Panc1 (cell line): ENCODE measurements around the gene GPR141. TPM values are rescaled to one million over a fixed set of nuclear protein-coding genes. Genes with fewer than 3 reads are reported as not detected.

Experiments
- ATAC-seq: fragments of 200-7000 bp; cut with Tn5 transposase; 2 replicates; pipeline ENCODE4 v1.9.1; 2020; ENCODE audit warnings: mild to moderate bottlenecking, moderate library complexity
- Bru-seq: library from RNA; stranded (reverse); fragments of 400-500 nt; gene quantifications from one replicate; lab custom pipeline; 2021; lab: Mats Ljungman, UMichigan
- BruChase-seq, 2 experiments: library from RNA; stranded (reverse); fragments of 400-500 nt; gene quantifications; one replicate each; lab custom pipeline; 2021; lab: Mats Ljungman, UMichigan
- BruUV-seq: library from RNA; stranded (reverse); fragments of 400-500 nt; replicated peaks from 2 replicates; lab custom pipeline; 2021; lab: Mats Ljungman, UMichigan
- CTCF ChIA-PET: fragments of 300-600 bp; sonication (Branson Sonifier 250); formaldehyde crosslinking; loops from one replicate; lab custom pipeline; 2022; ENCODE audit warnings: antibody characterized with exemption; lab: Charles Lee
- POLR2A ChIA-PET: fragments of 300-600 bp; sonication (Branson Sonifier 250); formaldehyde crosslinking; loops from one replicate; lab custom pipeline; 2022; ENCODE audit warnings: antibody characterized with exemption; lab: Charles Lee
- DNase-seq: peaks from one replicate; pipeline ENCODE4 v3.0.0-alpha.2; 2010; ENCODE audit warnings: low read depth, low spot score
- H3K27ac ChIP-seq: 2 replicates; pipeline ENCODE4 v1.5.1; 2011; ENCODE audit warnings: mild to moderate bottlenecking, low read length, inconsistent platforms
- H3K27me3 ChIP-seq: fragments of 200-500 bp; sonication (Bioruptor generic); 2 replicates; pipeline ENCODE4 v1.6.0; 2014; ENCODE audit warnings: low read length, inconsistent platforms; ENCODE audit not compliant: control insufficient read depth, insufficient read depth
- H3K36me3 ChIP-seq: fragments of 200-500 bp; sonication (Bioruptor generic); 2 replicates; pipeline ENCODE4 v1.5.1; 2014; ENCODE audit warnings: inconsistent platforms, mild to moderate bottlenecking, low read length, moderate library complexity; ENCODE audit not compliant: control insufficient read depth, insufficient read depth
- H3K4me1 ChIP-seq: 2 replicates; pipeline ENCODE4 v1.5.1; 2011; ENCODE audit warnings: inconsistent platforms, mild to moderate bottlenecking, low read length, moderate library complexity; ENCODE audit not compliant: control insufficient read depth, insufficient read depth
- H3K4me3 ChIP-seq, 2 experiments: 2 replicates each; pipeline ENCODE4 v1.5.1; 2011 to 2012; ENCODE audit warnings: low read depth in 2 of 2, low read length in 2 of 2, mild to moderate bottlenecking in 2 of 2, inconsistent platforms in 1 of 2, moderate library complexity in 1 of 2
- H3K9me3 ChIP-seq: fragments of 200-500 bp; sonication (Bioruptor generic); 2 replicates; pipeline ENCODE4 v1.5.1; 2014; ENCODE audit warnings: low read depth, mild to moderate bottlenecking, inconsistent platforms, low read length, moderate library complexity; ENCODE audit not compliant: control insufficient read depth, insufficient read depth
- CTCF ChIP-seq: fragments of 450-650 bp; IDR thresholded peaks from 2 replicates; pipeline ENCODE4 v1.5.1; 2017; ENCODE audit warnings: mild to moderate bottlenecking
- POLR2AphosphoS5 ChIP-seq: IDR thresholded peaks from 2 replicates; pipeline ENCODE4 v1.6.1; 2012; ENCODE audit warnings: mild to moderate bottlenecking, low read depth, low read length, moderate library complexity
- REST ChIP-seq, 2 experiments: IDR thresholded peaks; 2 replicates each; pipeline ENCODE4 v1.6.1; 2011 to 2012; ENCODE audit warnings: low read depth in 2 of 2, control low read depth in 1 of 2, low read length in 1 of 2, mild to moderate bottlenecking in 1 of 2, moderate library complexity in 1 of 2; ENCODE audit not compliant: insufficient read depth in 1 of 2
- SIN3A ChIP-seq: IDR thresholded peaks from 2 replicates; pipeline ENCODE4 v1.6.1; 2012; ENCODE audit warnings: low read depth, mild to moderate bottlenecking, low read length, moderate library complexity, borderline replicate concordance; ENCODE audit not compliant: insufficient read depth
- TCF7L2 ChIP-seq: IDR thresholded peaks from 2 replicates; pipeline ENCODE4 v1.6.1; 2011; ENCODE audit warnings: mild to moderate bottlenecking, low read depth, low read length, inconsistent platforms
- in situ Hi-C: cut with HindIII; loops from 2 replicates; pipeline ENCODE4 v1.10.0; 2016; ENCODE audit warnings: low sequenced_read_pairs, low pct_unique_long_range_greater_than_20kb
- intact Hi-C: fragments of 100-400 bp; cut with micrococcal nuclease; formaldehyde crosslinking; loops from one replicate; pipeline ENCODE4 v1.10.0; 2022; ENCODE audit not compliant: unreplicated experiment
- long read RNA-seq: library from polyadenylated mRNA; unstranded; transcript quantifications from one replicate; pipeline ENCODE4 v2.0.0, GENCODE V29; 2021; ENCODE audit not compliant: unreplicated experiment
- polyA plus RNA-seq: library from polyadenylated mRNA; unstranded; fragments of >200 nt; gene quantifications from one replicate; pipeline ENCODE4 v1.2.1, GENCODE V29; 2012; ENCODE audit warnings: missing spikeins; ENCODE audit not compliant: insufficient read length
- total RNA-seq: library from RNA; stranded (reverse); gene quantifications from one replicate; pipeline ENCODE4 v1.2.1, GENCODE V29; 2021; ENCODE audit not compliant: unreplicated experiment

Gene GPR141
- total RNA-seq (not detected), Bru-seq, nascent RNA (not detected), BruChase-seq, experiment 1, labeled RNA remaining after a 2-hour chase (not detected), BruChase-seq, experiment 2, labeled RNA remaining after a 6-hour chase (not detected)
- polyA plus RNA-seq, result not detected
- long read RNA-seq, result 0 reads

GRCh38 chr7:37683246-37684120, at the start of gene GPR141:
Gene GPR141, plus strand, starts transcription at chr7:37683766. Its CDS starts 56,628 bp downstream, at chr7:37740394.
- ChIA-PET POLR2A (no interaction called here), CTCF (no interaction called here)
- H3K9me3 ChIP-seq, result no peaks in the 10 kb centered on the region
- ATAC-seq, result no peak
- H3K4me1 ChIP-seq, result no peaks in the 10 kb centered on the region
- intact Hi-C loops, result no loop called here
- no peaks in the 10 kb centered on the region for H3K27me3 ChIP-seq
- TF ChIP-seq TCF7L2, result no peak
- TF ChIP-seq CTCF, result no peak
- TF ChIP-seq REST (IDR thresholded peaks at IDR 0.05; ENCODE audit: insufficient read depth in 1 of 2, low read depth in 2 of 2, low read length in 1 of 2), result no peak
- no peak for TF ChIP-seq POLR2AphosphoS5
- no peak for TF ChIP-seq SIN3A
- no TSS peak for BruUV-seq
- H3K27ac ChIP-seq, result no peak within 1 kb of the TSS
- in situ Hi-C loops, result no loop called here
- H3K36me3 ChIP-seq, result no peaks in the 10 kb centered on the region
- no peak for DNase-seq
- H3K4me3 ChIP-seq, result no peak within 1 kb of the TSS

GRCh38 chr7:37635346-37635745, 48.2 kb upstream of the GPR141 start:
- Histone ChIP-seq H3K27me3 (no peaks in the 10 kb centered on the region), H3K4me1 (no peaks in the 10 kb centered on the region), H3K36me3 (no peaks in the 10 kb centered on the region), H3K27ac (no peak overlapping the region), H3K9me3 (no peaks in the 10 kb centered on the region; the same call in 1 of the 2 replicates), H3K4me3 (no peak overlapping the region)
- in situ Hi-C loops, result no loop called here
- CTCF ChIA-PET, result no interaction called here
- intact Hi-C loops, result no loop called here
- BruUV-seq, result no TSS peak
- no peak for ATAC-seq
- TF ChIP-seq CTCF (no peak), TCF7L2 (no peak)
- DNase-seq, result no peak
- POLR2A ChIA-PET, result no interaction called here
